Measurements from ENCODE around the gene MPZL3. TPM values are rescaled to one million over a fixed set of nuclear protein-coding genes. Genes with fewer than 3 reads are reported as not detected.
"Not testable (repeated sequence)": the region's sequence is repeated elsewhere in the genome, so short reads cannot be mapped to it uniquely, and the experiment has no call there.

The MPZL3 gene
- polyA plus RNA-seq, 1 of the 3 experiments (the other 2 are of a cell fraction), result 0.38 TPM

DNA sequence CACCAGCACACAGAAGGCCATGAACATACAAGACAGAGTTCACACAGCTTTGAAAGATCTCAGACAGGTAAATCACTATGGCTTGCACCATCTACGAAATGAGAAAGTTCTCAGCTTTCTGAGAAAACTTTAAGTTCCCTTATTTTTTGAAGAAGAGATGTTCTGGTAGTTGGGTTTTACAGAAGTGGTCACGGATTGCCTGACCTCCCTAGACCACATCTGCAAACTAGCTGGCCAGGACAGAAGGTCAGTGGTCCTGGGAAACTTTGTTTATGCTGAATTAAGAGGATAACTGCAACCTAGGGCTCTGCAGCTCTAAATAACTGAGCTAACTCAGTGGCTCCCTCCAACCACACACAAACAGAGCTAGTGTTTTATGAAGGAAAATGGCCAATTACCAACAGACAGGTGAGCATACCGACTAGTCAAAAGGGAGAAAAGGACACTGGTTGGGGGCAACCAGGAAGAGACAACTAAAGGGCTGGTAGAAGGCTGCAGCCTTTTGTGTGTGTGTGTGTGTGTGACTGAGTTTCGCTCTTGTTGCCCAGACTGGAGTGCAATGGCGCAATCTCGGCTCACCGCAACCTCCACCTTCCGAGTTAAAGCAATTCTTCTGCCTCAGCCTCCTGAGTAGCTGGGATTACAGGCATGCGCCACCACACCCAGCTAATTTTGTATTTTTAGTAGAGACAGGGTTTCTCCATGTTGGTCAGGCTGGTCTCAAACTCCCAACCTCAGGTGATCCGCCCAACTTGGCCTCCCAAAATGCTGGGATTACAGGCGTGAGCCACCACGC is 67.2 kb downstream of the MPZL3 start:
- POLR2A ChIA-PET, result no interaction called here
- H3K9me3 ChIP-seq, result no peaks in the 10 kb centered on the region
- H3K4me2 ChIP-seq, result no peak overlapping the region
- no peaks in the 10 kb centered on the region for H4K20me1 ChIP-seq (ENCODE audit: insufficient read depth)
- H3K27ac ChIP-seq (ENCODE audit: low read depth in 2 of 2, low read length in 1 of 2), result no peak overlapping the region
- no peak overlapping the region for H3K9ac ChIP-seq
- no peaks in the 10 kb centered on the region for H3K9me2 ChIP-seq
- peaks cover 0 to 8% of the 10 kb centered on the region in 2 experiments; a peak in 1 of 4 replicates for H3K4me1 ChIP-seq (ENCODE audit: control insufficient read depth in 1 of 2, insufficient read depth in 2 of 2, low read depth in 1 of 2, low read length in 1 of 2)
- no peaks in the 10 kb centered on the region for H3K36me3 ChIP-seq (replicated peaks in 1 of 2; ENCODE audit: control insufficient read depth in 1 of 2, insufficient read depth in 2 of 2, low read length in 1 of 2)
- H3K4me3 ChIP-seq (ENCODE audit: low read depth in 2 of 2, low read length in 1 of 2), result no peak overlapping the region
- peaks cover 27% of the 10 kb centered on the region; the same call in 1 of the 2 replicates for H3K27me3 ChIP-seq (ENCODE audit: insufficient read depth)
- H3K79me2 ChIP-seq (ENCODE audit: insufficient read depth), result no peaks in the 10 kb centered on the region
- TF ChIP-seq, protein P1, sequence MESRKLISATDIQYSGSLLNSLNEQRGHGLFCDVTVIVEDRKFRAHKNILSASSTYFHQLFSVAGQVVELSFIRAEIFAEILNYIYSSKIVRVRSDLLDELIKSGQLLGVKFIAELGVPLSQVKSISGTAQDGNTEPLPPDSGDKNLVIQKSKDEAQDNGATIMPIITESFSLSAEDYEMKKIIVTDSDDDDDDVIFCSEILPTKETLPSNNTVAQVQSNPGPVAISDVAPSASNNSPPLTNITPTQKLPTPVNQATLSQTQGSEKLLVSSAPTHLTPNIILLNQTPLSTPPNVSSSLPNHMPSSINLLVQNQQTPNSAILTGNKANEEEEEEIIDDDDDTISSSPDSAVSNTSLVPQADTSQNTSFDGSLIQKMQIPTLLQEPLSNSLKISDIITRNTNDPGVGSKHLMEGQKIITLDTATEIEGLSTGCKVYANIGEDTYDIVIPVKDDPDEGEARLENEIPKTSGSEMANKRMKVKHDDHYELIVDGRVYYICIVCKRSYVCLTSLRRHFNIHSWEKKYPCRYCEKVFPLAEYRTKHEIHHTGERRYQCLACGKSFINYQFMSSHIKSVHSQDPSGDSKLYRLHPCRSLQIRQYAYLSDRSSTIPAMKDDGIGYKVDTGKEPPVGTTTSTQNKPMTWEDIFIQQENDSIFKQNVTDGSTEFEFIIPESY (IDR thresholded peaks at IDR 0.05; ENCODE audit: borderline replicate concordance, low read depth), result no peak
- no peaks in the 10 kb centered on the region for H3F3A ChIP-seq (replicated peaks; ENCODE audit: insufficient read depth)
- no peak for DNase-seq
- 49% methylated on average over 10 of the region's 12 CpGs for WGBS (ENCODE audit: low lambda C conversion rate)
- no peak overlapping the region for H2AFZ ChIP-seq (ENCODE audit: low read depth)
- CTCF ChIA-PET, result interaction anchor here (0.9 to 3.1 kb wide), 5 partner anchors 12 to 168 kb away, joined by 3 to 20 read pairs (median 3); no protein-coding TSS in a partner anchor

DNA sequence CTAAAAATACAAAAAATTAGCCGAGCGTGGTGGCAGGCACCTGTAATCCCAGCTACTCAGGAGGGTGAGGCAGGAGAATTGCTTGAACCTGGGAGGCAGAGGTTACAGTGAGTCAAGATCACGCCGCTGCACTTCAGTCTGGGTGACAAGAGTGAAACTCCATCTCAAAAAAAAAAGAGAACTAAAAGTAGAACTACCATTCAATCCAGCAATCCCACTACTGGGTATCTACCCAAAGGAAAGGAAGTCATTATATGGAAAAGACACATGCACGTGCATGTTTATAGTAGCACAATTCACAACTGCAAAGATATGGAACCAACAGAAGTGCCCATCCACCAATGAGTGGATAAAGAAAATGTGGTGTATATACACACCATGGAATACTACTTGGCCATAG is 68.5 kb downstream of the MPZL3 start:
- H3K4me2 ChIP-seq; H3K9me2 ChIP-seq; DNase-seq; H3K27ac ChIP-seq (ENCODE audit: low read depth in 2 of 2, low read length in 1 of 2); H3K4me3 ChIP-seq (ENCODE audit: low read depth in 2 of 2, low read length in 1 of 2); H4K20me1 ChIP-seq (ENCODE audit: insufficient read depth); H3K9me3 ChIP-seq; H2AFZ ChIP-seq (ENCODE audit: low read depth); H3F3A ChIP-seq (replicated peaks; ENCODE audit: insufficient read depth); H3K4me1 ChIP-seq (ENCODE audit: control insufficient read depth in 1 of 2, insufficient read depth in 2 of 2, low read depth in 1 of 2, low read length in 1 of 2); H3K9ac ChIP-seq; H3K36me3 ChIP-seq (replicated peaks in 1 of 2; ENCODE audit: control insufficient read depth in 1 of 2, insufficient read depth in 2 of 2, low read length in 1 of 2); POLR2A ChIA-PET; H3K79me2 ChIP-seq (ENCODE audit: insufficient read depth): not testable (repeated sequence)
- CTCF ChIA-PET, result interaction anchor here (2.7 to 3.1 kb wide), 2 partner anchors 12 to 15 kb away, joined by 15 to 20 read pairs; no protein-coding TSS in a partner anchor
- 58% methylated on average over 5 of the region's 5 CpGs for WGBS (ENCODE audit: low lambda C conversion rate)
- peaks cover 27% of the 10 kb centered on the region; the same call in 1 of the 2 replicates for H3K27me3 ChIP-seq (ENCODE audit: insufficient read depth)

DNA sequence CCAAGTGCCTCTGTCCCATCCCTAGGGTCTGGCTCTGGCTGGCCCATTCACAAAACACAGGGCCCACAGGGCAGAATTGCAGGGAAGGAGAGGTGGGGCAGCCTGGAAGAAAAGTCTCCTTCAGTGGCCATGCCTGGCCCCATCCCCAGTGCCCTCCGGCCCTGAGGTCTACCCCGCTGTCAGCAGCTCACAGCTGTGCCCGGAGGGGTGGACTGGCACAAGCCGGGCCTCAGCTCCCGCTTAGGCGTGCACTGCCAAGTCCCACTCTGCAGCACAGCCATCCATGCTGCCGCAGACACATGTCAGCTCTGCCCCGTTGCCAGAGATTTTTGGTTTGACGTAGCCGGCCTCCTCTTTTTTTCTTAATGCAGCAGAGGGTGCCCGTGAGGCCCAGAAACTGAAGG is 71.9 kb downstream of the MPZL3 start:
- Histone ChIP-seq H3K36me3 (replicated peaks in 1 of 2; ENCODE audit: control insufficient read depth in 1 of 2, insufficient read depth in 2 of 2, low read length in 1 of 2) (no peaks in the 10 kb centered on the region), H3K79me2 (ENCODE audit: insufficient read depth) (no peaks in the 10 kb centered on the region), H3K4me1 (ENCODE audit: control insufficient read depth in 1 of 2, insufficient read depth in 2 of 2, low read depth in 1 of 2, low read length in 1 of 2) (peaks cover 0 to 14% of the 10 kb centered on the region in 2 experiments; a peak in 1 of 4 replicates), H3F3A (replicated peaks; ENCODE audit: insufficient read depth) (no peaks in the 10 kb centered on the region), H3K27ac (ENCODE audit: low read depth in 2 of 2, low read length in 1 of 2) (no peak overlapping the region), H4K20me1 (ENCODE audit: insufficient read depth) (no peaks in the 10 kb centered on the region), H3K9ac (no peak overlapping the region), H2AFZ (ENCODE audit: low read depth) (no peak overlapping the region), H3K4me3 (ENCODE audit: low read depth in 2 of 2, low read length in 1 of 2) (no peak overlapping the region), H3K4me2 (0 out of 2 replicates have a peak overlapping the region, but pooled peaks have one; percentile 15), H3K9me3 (no peaks in the 10 kb centered on the region), H3K27me3 (ENCODE audit: insufficient read depth) (peaks cover 23% of the 10 kb centered on the region), H3K9me2 (no peaks in the 10 kb centered on the region)
- POLR2A ChIA-PET, result interaction anchor here (0.6 kb wide), 1 partner anchor 334 kb away, joined by 3 read pairs; no protein-coding TSS in a partner anchor
- peak; percentile 78 for DNase-seq
- WGBS (ENCODE audit: low lambda C conversion rate), result 3% methylated on average over 5 of the region's 11 CpGs
- CTCF ChIA-PET, result interaction anchor here (0.8 to 4.0 kb wide), 9 partner anchors 9 to 179 kb away, joined by 3 to 48 read pairs (median 3); partner anchors contain the start of gene UBE4A
- TF ChIP-seq ELF1 (IDR thresholded peaks at IDR 0.05), result no peak
- TF ChIP-seq TEAD4 (IDR thresholded peaks at IDR 0.05; ENCODE audit: borderline replicate concordance, insufficient read depth), result no peak
- 0 out of 4 replicates have a peak, but pooled peaks of 1 of the 2 experiments have one; percentile 16 for TF ChIP-seq EP300 (IDR thresholded peaks at IDR 0.05; ENCODE audit: borderline replicate concordance in 1 of 2, low read depth in 1 of 2, low read length in 1 of 2)
- no peak for TF ChIP-seq POLR2AphosphoS5 (IDR thresholded peaks at IDR 0.05; ENCODE audit: low read depth, low read length)
- TF ChIP-seq CHD2 (IDR thresholded peaks at IDR 0.05; ENCODE audit: low read length, partially characterized antibody), result peak; percentile 38
- no peak for TF ChIP-seq EZH2phosphoT487 (IDR thresholded peaks at IDR 0.05; ENCODE audit: borderline replicate concordance, low read depth)
- TF ChIP-seq, protein P2, sequence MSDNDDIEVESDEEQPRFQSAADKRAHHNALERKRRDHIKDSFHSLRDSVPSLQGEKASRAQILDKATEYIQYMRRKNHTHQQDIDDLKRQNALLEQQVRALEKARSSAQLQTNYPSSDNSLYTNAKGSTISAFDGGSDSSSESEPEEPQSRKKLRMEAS (IDR thresholded peaks at IDR 0.05; ENCODE audit: low read depth), result no peak
- TF ChIP-seq GABPA (IDR thresholded peaks at IDR 0.05; ENCODE audit: low read depth), result no peak
- TF ChIP-seq, protein P3, sequence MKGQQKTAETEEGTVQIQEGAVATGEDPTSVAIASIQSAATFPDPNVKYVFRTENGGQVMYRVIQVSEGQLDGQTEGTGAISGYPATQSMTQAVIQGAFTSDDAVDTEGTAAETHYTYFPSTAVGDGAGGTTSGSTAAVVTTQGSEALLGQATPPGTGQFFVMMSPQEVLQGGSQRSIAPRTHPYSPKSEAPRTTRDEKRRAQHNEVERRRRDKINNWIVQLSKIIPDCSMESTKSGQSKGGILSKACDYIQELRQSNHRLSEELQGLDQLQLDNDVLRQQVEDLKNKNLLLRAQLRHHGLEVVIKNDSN (IDR thresholded peaks at IDR 0.05; ENCODE audit: borderline replicate concordance, low read depth), result no peak
- no peak for TF ChIP-seq NFIC (IDR thresholded peaks at IDR 0.05; ENCODE audit: borderline replicate concordance)
- TF ChIP-seq JUND (IDR thresholded peaks at IDR 0.05), result no peak
- TF ChIP-seq RCOR1 (IDR thresholded peaks at IDR 0.05; ENCODE audit: low read length), result no peak
- TF ChIP-seq FOXM1 (IDR thresholded peaks at IDR 0.05; ENCODE audit: low read depth), result no peak
- no peak for TF ChIP-seq FOXJ3 (CRISPR knock-in tag; IDR thresholded peaks at IDR 0.05)
- TF ChIP-seq RFX5 (IDR thresholded peaks at IDR 0.05; ENCODE audit: low read length), result no peak

Measured in SK-N-SH (cell line).